Upper lobe of right lung (tissue), 1 donor: ENCODE data around the gene CPED1. TPM values are rescaled to one million over a fixed set of nuclear protein-coding genes. Genes with fewer than 3 reads are reported as not detected.
"Not testable (repeated sequence)": the region's sequence is repeated elsewhere in the genome, so short reads cannot be mapped to it uniquely, and the experiment has no call there.

Experiments
- ATAC-seq: fragments of 200-7000 bp; cut with Tn5 transposase; one replicate; pipeline ENCODE4 v1.9.1; 2020; ENCODE audit warnings: mild to moderate bottlenecking, moderate library complexity
- DNase-seq: peaks from one replicate; pipeline ENCODE4 v3.0.0-alpha.2; 2020
- H3K27ac ChIP-seq: fragments of 200-600 bp; one replicate; pipeline ENCODE4 v1.8.0; 2022
- H3K27me3 ChIP-seq: fragments of 200-600 bp; one replicate; pipeline ENCODE4 v1.8.0; 2022; ENCODE audit warnings: mild to moderate bottlenecking
- H3K36me3 ChIP-seq: fragments of 200-600 bp; one replicate; pipeline ENCODE4 v1.8.0; 2022
- H3K4me1 ChIP-seq: fragments of 200-600 bp; one replicate; pipeline ENCODE4 v1.8.0; 2022
- H3K4me3 ChIP-seq: fragments of 200-600 bp; one replicate; pipeline ENCODE4 v1.8.0; 2022; ENCODE audit warnings: mild to moderate bottlenecking
- H3K9me3 ChIP-seq: fragments of 200-600 bp; one replicate; pipeline ENCODE4 v1.8.0; 2022
- intact Hi-C: fragments of 100-400 bp; cut with DNase I; formaldehyde crosslinking; loops from one replicate; pipeline ENCODE4 v1.11.0; 2022
- total RNA-seq: library from RNA; stranded (reverse); fragmentation: NEBNext Ultra II Directional; extraction: Animal tissue kit (Norgen Biotek cat#: 25700); gene quantifications from one replicate; pipeline ENCODE4 v1.2.1, GENCODE V29; 2021
- TF ChIP-seq, protein P1 (sequence below): fragments of 200-600 bp; IDR thresholded peaks from one replicate; pipeline ENCODE4 v1.8.0; 2022; ENCODE audit warnings: antibody characterized with exemption
- donor health status: DM: no; HTN: yes; CAD: no; lungs with severe emphysema.

CPED1 gene
- total RNA-seq, 1 donor from 2014 or later = 39.2 TPM

GRCh38 chr7:121180436-121181063 is 192.0 kb downstream of the CPED1 start:
- no peaks in the 10 kb centered on the region for H3K36me3 ChIP-seq
- no peak for ATAC-seq
- intact Hi-C loops = no loop called here
- TF ChIP-seq, protein P1, sequence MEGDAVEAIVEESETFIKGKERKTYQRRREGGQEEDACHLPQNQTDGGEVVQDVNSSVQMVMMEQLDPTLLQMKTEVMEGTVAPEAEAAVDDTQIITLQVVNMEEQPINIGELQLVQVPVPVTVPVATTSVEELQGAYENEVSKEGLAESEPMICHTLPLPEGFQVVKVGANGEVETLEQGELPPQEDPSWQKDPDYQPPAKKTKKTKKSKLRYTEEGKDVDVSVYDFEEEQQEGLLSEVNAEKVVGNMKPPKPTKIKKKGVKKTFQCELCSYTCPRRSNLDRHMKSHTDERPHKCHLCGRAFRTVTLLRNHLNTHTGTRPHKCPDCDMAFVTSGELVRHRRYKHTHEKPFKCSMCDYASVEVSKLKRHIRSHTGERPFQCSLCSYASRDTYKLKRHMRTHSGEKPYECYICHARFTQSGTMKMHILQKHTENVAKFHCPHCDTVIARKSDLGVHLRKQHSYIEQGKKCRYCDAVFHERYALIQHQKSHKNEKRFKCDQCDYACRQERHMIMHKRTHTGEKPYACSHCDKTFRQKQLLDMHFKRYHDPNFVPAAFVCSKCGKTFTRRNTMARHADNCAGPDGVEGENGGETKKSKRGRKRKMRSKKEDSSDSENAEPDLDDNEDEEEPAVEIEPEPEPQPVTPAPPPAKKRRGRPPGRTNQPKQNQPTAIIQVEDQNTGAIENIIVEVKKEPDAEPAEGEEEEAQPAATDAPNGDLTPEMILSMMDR = no peak
- H3K9me3 ChIP-seq = no peaks in the 10 kb centered on the region
- no peaks in the 10 kb centered on the region for H3K4me1 ChIP-seq
- DNase-seq = no peak
- H3K4me3 ChIP-seq = no peak overlapping the region
- no peak overlapping the region for H3K27ac ChIP-seq
- no peaks in the 10 kb centered on the region for H3K27me3 ChIP-seq

GRCh38 chr7:121181357-121181756 is 192.8 kb downstream of the CPED1 start:
- no peaks in the 10 kb centered on the region for H3K27me3 ChIP-seq
- TF ChIP-seq, protein P1 = no peak
- no peak for DNase-seq
- intact Hi-C loops = no loop called here
- no peak overlapping the region for H3K27ac ChIP-seq
- no peak for ATAC-seq
- H3K36me3 ChIP-seq = no peaks in the 10 kb centered on the region
- H3K9me3 ChIP-seq = no peaks in the 10 kb centered on the region
- H3K4me3 ChIP-seq = no peak overlapping the region
- no peaks in the 10 kb centered on the region for H3K4me1 ChIP-seq

GRCh38 chr7:121182281-121182680 is 193.8 kb downstream of the CPED1 start:
- no peak for ATAC-seq
- Histone ChIP-seq H3K27me3 (no peaks in the 10 kb centered on the region), H3K4me3 (no peak overlapping the region), H3K27ac (no peak overlapping the region), H3K9me3 (no peaks in the 10 kb centered on the region), H3K36me3 (no peaks in the 10 kb centered on the region), H3K4me1 (no peaks in the 10 kb centered on the region)
- TF ChIP-seq, protein P1 = no peak
- intact Hi-C loops = no loop called here
- no peak for DNase-seq

GRCh38 chr7:121182902-121183301 is 194.4 kb downstream of the CPED1 start:
- TF ChIP-seq, protein P1 = no peak
- no peak for ATAC-seq
- no peaks in the 10 kb centered on the region for H3K9me3 ChIP-seq
- DNase-seq = no peak
- no peaks in the 10 kb centered on the region for H3K36me3 ChIP-seq
- H3K4me3 ChIP-seq = no peak overlapping the region
- no peaks in the 10 kb centered on the region for H3K4me1 ChIP-seq
- intact Hi-C loops = no loop called here
- no peak overlapping the region for H3K27ac ChIP-seq
- no peaks in the 10 kb centered on the region for H3K27me3 ChIP-seq

DNA sequence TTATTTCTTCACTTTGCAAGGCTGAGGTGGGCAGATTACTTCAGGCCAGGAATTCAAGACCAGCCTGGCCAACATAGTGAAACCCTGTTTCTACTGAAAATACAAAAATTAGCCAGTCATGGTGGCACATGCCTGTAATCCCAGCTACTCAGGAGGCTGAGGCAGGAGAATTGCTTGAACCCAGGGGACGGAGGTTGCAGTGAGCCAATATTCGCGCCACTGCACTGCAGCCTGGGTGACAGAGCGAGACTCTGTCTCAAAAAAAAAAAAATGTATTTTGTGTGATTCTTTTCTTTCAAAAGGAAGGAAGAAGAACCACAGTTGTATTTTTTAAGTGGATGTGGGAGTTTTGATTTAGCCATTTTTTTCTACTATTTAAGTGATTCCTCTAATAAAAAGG is 195.4 kb downstream of the CPED1 start:
- H3K27me3 ChIP-seq, DNase-seq, H3K9me3 ChIP-seq, H3K36me3 ChIP-seq, intact Hi-C loops, H3K4me1 ChIP-seq, H3K27ac ChIP-seq, H3K4me3 ChIP-seq, ATAC-seq: not testable (repeated sequence)

DNA sequence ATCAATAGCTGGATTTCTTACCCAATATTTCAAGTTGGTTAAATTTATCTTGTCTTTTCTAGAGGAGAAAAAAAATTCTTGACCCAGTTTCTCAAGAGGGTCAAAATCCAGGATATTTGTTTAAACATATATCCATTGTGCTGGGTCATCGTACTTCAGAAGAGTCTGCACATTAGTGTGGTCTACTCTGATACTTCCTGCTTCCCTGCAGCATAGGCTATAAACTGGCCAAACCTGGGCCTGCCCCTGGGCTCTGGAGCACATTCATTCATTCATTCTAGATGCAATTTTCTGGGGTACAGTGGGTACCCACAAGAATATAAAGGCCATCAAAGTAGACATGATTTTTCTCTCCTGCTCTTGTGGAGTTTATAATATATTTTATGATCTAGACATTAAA is 198.2 kb downstream of the CPED1 start:
- H3K27ac ChIP-seq = no peak overlapping the region
- H3K27me3 ChIP-seq = no peaks in the 10 kb centered on the region
- no peaks in the 10 kb centered on the region for H3K4me1 ChIP-seq
- no peaks in the 10 kb centered on the region for H3K36me3 ChIP-seq
- no peaks in the 10 kb centered on the region for H3K9me3 ChIP-seq
- no peak for ATAC-seq
- TF ChIP-seq, protein P1 = no peak
- no peak overlapping the region for H3K4me3 ChIP-seq
- no peak for DNase-seq
- intact Hi-C loops = no loop called here
